Naive thymus-derived CD8-positive, alpha-beta T cell (primary cell): ENCODE results near the gene JAM3. TPM values are rescaled to one million over a fixed set of nuclear protein-coding genes. Genes with fewer than 3 reads are reported as not detected.

ENCODE experiments used
- ATAC-seq, 2 donors: fragments of 150-1000 bp; cut with Tn5 transposase in 1 of 2; sonication (Bioruptor Pico), chemical (Tn5 transposase) in 1 of 2; 1 replicate in 1 of 2; 2 replicates in 1 of 2; pipeline ENCODE4 v1.10.0; 2021; ENCODE audit warnings: mild to moderate bottlenecking in 2 of 2, moderate library complexity in 2 of 2
- POLR2A ChIA-PET: fragments of 350-600 bp; sonication (Branson Sonifier 250); formaldehyde crosslinking; loops from one replicate; lab custom pipeline; 2021; ENCODE audit warnings: antibody characterized with exemption; lab: Charles Lee
- DNase-seq, 10 donors: peaks; one replicate each; pipeline versions ENCODE4 v3.0.0 to v3.0.0-alpha.2; 2020 to 2022
- H3K27ac Mint-ChIP-seq, 10 donors: one replicate each; pipeline ENCODE4 v1.8.0; 2020 to 2022; ENCODE audit warnings: mild to moderate bottlenecking in 10 of 10, mixed read lengths in 10 of 10, moderate library complexity in 4 of 10, inconsistent platforms in 1 of 10
- H3K27me3 Mint-ChIP-seq, 5 donors: one replicate each; pipeline ENCODE4 v1.8.0; 2021 to 2022; ENCODE audit warnings: mixed read lengths in 5 of 5
- H3K36me3 Mint-ChIP-seq, 3 donors: one replicate each; pipeline ENCODE4 v1.8.0; 2020 to 2022; ENCODE audit warnings: mixed read lengths in 3 of 3, mild to moderate bottlenecking in 2 of 3, inconsistent platforms in 1 of 3
- H3K4me1 Mint-ChIP-seq, 4 donors: one replicate each; pipeline ENCODE4 v1.8.0; 2021 to 2022; ENCODE audit warnings: mixed read lengths in 4 of 4
- H3K4me3 Mint-ChIP-seq, 10 donors: one replicate each; pipeline ENCODE4 v1.8.0; 2020 to 2022; ENCODE audit warnings: mild to moderate bottlenecking in 10 of 10, mixed read lengths in 10 of 10, moderate library complexity in 6 of 10, inconsistent platforms in 1 of 10
- H3K9me3 Mint-ChIP-seq, 9 donors: one replicate each; pipeline ENCODE4 v1.8.0; 2020 to 2022; ENCODE audit warnings: mixed read lengths in 9 of 9, mild to moderate bottlenecking in 3 of 9, inconsistent platforms in 1 of 9, moderate library complexity in 1 of 9
- polyA plus RNA-seq, 3 donors: library from polyadenylated mRNA; unstranded; fragments of 300-500 nt; fragmentation: Illumina TruSeq; gene quantifications; one replicate each; pipeline ENCODE4 v1.2.3, GENCODE V29; 2021
- total RNA-seq, 8 experiments: library from RNA in 2 of 8; stranded (reverse) in 2 of 8; gene quantifications; one replicate each; pipeline ENCODE4 v1.2.3 and lab custom pipeline; 2021 to 2026

Gene JAM3
- total and polyA plus RNA-seq, 5 experiments from 2014 or later: 4.2 to 9.1 (median 6.5) TPM

- Mint-ChIP-seq H3K4me1 (peaks cover 2 to 14% (median 9%) of the 10 kb centered on the region in 4 donors), H3K36me3 (no peaks in the 10 kb centered on the region), H3K4me3 (peak overlapping the region in 5 of 10 donors; percentile 10 to 43 (median 38)), H3K9me3 (no peaks in the 10 kb centered on the region), H3K27ac (peak overlapping the region in 3 of 10 donors; percentile 17 to 86 (median 49)), H3K27me3 (peaks cover 3 to 17% (median 10%) of the 10 kb centered on the region in 5 donors)
- POLR2A ChIA-PET: interaction anchor here (0.7 to 2.1 kb wide), 4 partner anchors 11 to 93 kb away, joined by 3 to 5 read pairs (median 3); no protein-coding TSS in a partner anchor
- ATAC-seq (peak; percentile 93 to 96), DNase-seq (peak; percentile 66 to 85 (median 78))
Measured at GRCh38 chr11:134050541-134051383, 18.1 kb upstream of the JAM3 start.

GRCh38 chr11:134052395-134052987, 16.4 kb upstream of the JAM3 start:
- POLR2A ChIA-PET: no interaction called here
- Mint-ChIP-seq H3K4me1 (peaks cover 0 to 11% (median 2%) of the 10 kb centered on the region in 4 donors), H3K36me3 (no peaks in the 10 kb centered on the region), H3K4me3 (no peak overlapping the region), H3K27ac (no peak overlapping the region), H3K9me3 (no peaks in the 10 kb centered on the region), H3K27me3 (peaks cover 3 to 17% (median 10%) of the 10 kb centered on the region in 5 donors)
- ATAC-seq: no peak
- DNase-seq: no peak

GRCh38 chr11:134052988-134053945, 15.6 kb upstream of the JAM3 start:
- DNase-seq: no peak
- Mint-ChIP-seq H3K9me3 (no peaks in the 10 kb centered on the region), H3K4me3 (no peak overlapping the region), H3K27me3 (peaks cover 7 to 18% (median 16%) of the 10 kb centered on the region in 5 donors), H3K27ac (peak overlapping the region in 2 of 10 donors; percentile 44 to 57), H3K36me3 (no peaks in the 10 kb centered on the region), H3K4me1 (peaks cover 5 to 19% (median 9%) of the 10 kb centered on the region in 4 donors)
- POLR2A ChIA-PET: interaction anchor here (0.9 kb wide), 1 partner anchor 19 kb away, joined by 3 read pairs; no protein-coding TSS in a partner anchor
- ATAC-seq: no peak

- no peaks in the 10 kb centered on the region for H3K9me3 Mint-ChIP-seq
- peaks cover 7 to 20% (median 11%) of the 10 kb centered on the region in 4 donors for H3K4me1 Mint-ChIP-seq
- POLR2A ChIA-PET: no interaction called here
- H3K27me3 Mint-ChIP-seq: peaks cover 6 to 20% (median 11%) of the 10 kb centered on the region in 5 donors
- H3K4me3 Mint-ChIP-seq: no peak overlapping the region
- ATAC-seq (no peak), DNase-seq (no peak)
- H3K27ac Mint-ChIP-seq: peak overlapping the region in 2 of 10 donors; percentile 38 to 47
- H3K36me3 Mint-ChIP-seq: no peaks in the 10 kb centered on the region
Measured at GRCh38 chr11:134055029-134055428, 13.8 kb upstream of the JAM3 start.

- no peak for ATAC-seq
- Mint-ChIP-seq H3K27ac (no peak overlapping the region), H3K36me3 (no peaks in the 10 kb centered on the region), H3K9me3 (no peaks in the 10 kb centered on the region), H3K27me3 (peaks cover 4 to 26% (median 11%) of the 10 kb centered on the region in 5 donors), H3K4me1 (peaks cover 7 to 14% (median 9%) of the 10 kb centered on the region in 4 donors), H3K4me3 (no peak overlapping the region)
- DNase-seq: no peak
- POLR2A ChIA-PET: no interaction called here
Measured at GRCh38 chr11:134060316-134060715, 8.6 kb upstream of the JAM3 start.

GRCh38 chr11:134062265-134063123, 6.4 kb upstream of the JAM3 start:
- H3K4me1 Mint-ChIP-seq: peaks cover 7 to 12% (median 9%) of the 10 kb centered on the region in 4 donors
- no peak for ATAC-seq
- POLR2A ChIA-PET: no interaction called here

GRCh38 chr11:134063124-134063495, 5.8 kb upstream of the JAM3 start:
- Mint-ChIP-seq H3K27ac (peak overlapping the region in 2 of 10 donors; percentile 7 to 9), H3K27me3 (peaks cover 2 to 20% (median 5%) of the 10 kb centered on the region in 5 donors), H3K4me1 (peaks cover 4 to 7% (median 4%) of the 10 kb centered on the region in 4 donors), H3K36me3 (no peaks in the 10 kb centered on the region), H3K9me3 (no peaks in the 10 kb centered on the region), H3K4me3 (no peak overlapping the region)
- DNase-seq (no peak), ATAC-seq (no peak)
- POLR2A ChIA-PET: no interaction called here

More at GRCh38 chr11:134062265-134063123, 6.4 kb upstream of the JAM3 start:
- Mint-ChIP-seq H3K4me3 (no peak overlapping the region), H3K27ac (peak overlapping the region in 4 of 10 donors; percentile 0 to 13 (median 5)), H3K36me3 (no peaks in the 10 kb centered on the region), H3K27me3 (peaks cover 4 to 23% (median 11%) of the 10 kb centered on the region in 5 donors), H3K9me3 (no peaks in the 10 kb centered on the region)
- no peak for DNase-seq

GRCh38 chr11:134063991-134064747, 4.7 kb upstream of the JAM3 start:
- DNase-seq: no peak
- Mint-ChIP-seq H3K36me3 (no peaks in the 10 kb centered on the region), H3K27ac (peak overlapping the region in 1 of 10 donors; percentile 57), H3K4me1 (peaks cover 7 to 11% (median 8%) of the 10 kb centered on the region in 4 donors), H3K27me3 (peaks cover 0 to 14% (median under 1%) of the 10 kb centered on the region in 5 donors), H3K4me3 (no peak overlapping the region), H3K9me3 (no peaks in the 10 kb centered on the region)
- ATAC-seq: no peak
- POLR2A ChIA-PET: interaction anchor here (0.5 kb wide), 1 partner anchor 14 kb away, joined by 6 read pairs; no protein-coding TSS in a partner anchor

- peaks cover 0 to 13% (median 0%) of the 10 kb centered on the region in 5 donors for H3K27me3 Mint-ChIP-seq
- no peak overlapping the region for H3K4me3 Mint-ChIP-seq
- H3K27ac Mint-ChIP-seq: peak overlapping the region in 3 of 10 donors; percentile 28 to 80 (median 31)
- ATAC-seq (no peak), DNase-seq (no peak)
- peaks cover 7 to 13% (median 12%) of the 10 kb centered on the region in 4 donors for H3K4me1 Mint-ChIP-seq
- H3K36me3 Mint-ChIP-seq: no peaks in the 10 kb centered on the region
- POLR2A ChIA-PET: no interaction called here
- no peaks in the 10 kb centered on the region for H3K9me3 Mint-ChIP-seq
Measured at GRCh38 chr11:134065381-134065780, 3.5 kb upstream of the JAM3 start.

- ATAC-seq: no peak
- POLR2A ChIA-PET: interaction anchor here (0.7 kb wide), 1 partner anchor 110 kb away, joined by 5 read pairs; no protein-coding TSS in a partner anchor
- H3K9me3 Mint-ChIP-seq: no peaks in the 10 kb centered on the region
- H3K4me1 Mint-ChIP-seq: peaks cover 7 to 16% (median 12%) of the 10 kb centered on the region in 4 donors
- no peaks in the 10 kb centered on the region for H3K36me3 Mint-ChIP-seq
- H3K4me3 Mint-ChIP-seq: no peak overlapping the region
- H3K27ac Mint-ChIP-seq: peak overlapping the region in 4 of 10 donors; percentile 14 to 84 (median 33)
- H3K27me3 Mint-ChIP-seq: peaks cover 0 to 11% (median 0%) of the 10 kb centered on the region in 5 donors
- DNase-seq: no peak
Measured at GRCh38 chr11:134066943-134067885, 1.7 kb upstream of the JAM3 start.
